SKM-1 treated with dmso at 0.1 percent for 144 hours (cell line): ENCODE measurements around the gene SP6.
A peak's percentile ranks its signal among the peaks of the same experiment; 100 is the strongest.

Source experiments
- DNase-seq: peaks from one replicate; lab custom pipeline; 2025; ENCODE audit not compliant: unreplicated experiment; lab: John Stamatoyannopoulos, UW

Gene SP6

DNA sequence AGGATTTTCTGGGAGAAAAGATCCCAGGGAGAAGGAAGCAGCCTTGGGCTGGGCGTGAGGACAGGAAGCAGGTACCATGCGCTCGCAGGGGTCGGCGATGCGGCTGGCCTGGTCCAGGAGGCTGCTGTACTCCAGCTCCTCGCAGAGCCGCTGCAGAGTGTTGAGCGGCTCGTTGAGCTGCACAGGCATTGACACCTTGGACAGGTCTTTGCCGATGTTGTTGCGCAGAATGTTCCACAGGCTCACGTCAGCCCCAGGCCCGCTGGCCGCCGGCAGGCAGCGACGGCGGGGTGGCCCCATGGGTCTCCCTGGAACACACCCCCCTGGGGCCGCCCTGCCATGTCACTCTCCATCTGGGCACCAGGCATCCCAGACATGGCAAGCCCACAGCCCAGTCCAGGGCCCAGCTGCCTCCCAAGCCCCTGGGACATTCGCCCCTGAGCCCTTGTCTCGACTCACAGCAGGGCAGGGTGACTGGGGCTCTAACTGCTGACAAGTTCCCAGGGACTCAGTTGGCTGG lies 37.4 kb downstream of the SP6 start:
- no peak for DNase-seq

DNA sequence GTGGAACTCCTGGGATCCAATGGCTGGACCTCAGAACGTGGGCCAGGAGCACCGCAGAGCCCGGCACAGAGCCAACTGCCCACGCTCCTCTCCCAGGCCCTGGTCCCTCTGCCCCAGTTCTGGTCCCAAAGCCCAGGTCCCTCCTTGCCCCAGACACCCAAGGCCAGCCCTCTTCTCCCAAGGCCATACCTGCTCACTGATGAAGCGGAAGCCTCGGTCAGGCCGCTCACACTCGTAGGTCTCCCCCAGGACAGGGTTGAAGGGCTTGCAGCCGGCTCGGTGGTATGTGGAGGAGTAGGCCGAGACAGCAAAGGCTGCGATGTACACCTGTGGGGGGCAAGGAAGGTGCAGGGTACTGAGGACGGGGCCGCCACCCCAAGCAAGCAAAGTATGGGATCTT lies 37.9 kb downstream of the SP6 start:
- no peak for DNase-seq

DNA sequence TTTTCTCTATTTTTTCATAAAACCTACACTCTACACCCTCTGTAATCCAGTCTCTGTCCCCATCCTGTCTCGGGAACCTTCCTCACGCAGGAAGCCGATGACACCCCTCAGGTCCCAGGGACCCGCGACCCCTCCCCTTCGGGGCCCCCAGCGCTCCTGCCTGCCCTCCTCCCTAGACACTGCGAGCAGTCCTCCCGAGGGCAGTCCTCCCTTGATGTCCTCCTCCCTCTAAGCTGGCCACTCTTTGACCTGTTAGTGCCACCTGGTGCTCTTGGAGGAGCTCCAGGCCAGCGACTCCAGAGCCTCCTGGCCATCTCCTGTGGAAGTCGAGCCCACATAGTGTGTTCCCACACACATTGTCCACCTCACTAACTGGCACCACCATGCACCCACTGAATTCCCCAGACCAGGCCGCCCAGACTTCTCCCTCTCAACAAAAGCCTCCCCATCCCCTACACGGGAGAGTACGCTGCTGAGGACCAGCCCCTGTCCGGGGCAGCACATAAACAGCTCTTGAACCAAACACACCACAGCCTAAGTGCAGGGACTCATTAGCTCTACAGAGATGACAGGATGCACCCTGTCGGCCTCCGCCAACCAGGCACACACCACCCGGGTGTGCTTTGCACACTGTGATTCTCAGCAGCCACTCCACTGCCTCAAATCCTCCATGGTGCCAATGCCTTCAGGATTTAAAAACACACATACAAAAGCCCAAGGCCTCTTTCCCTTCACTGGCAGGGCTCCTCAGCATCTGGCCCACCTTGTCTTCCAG lies 38.6 kb downstream of the SP6 start:
- DNase-seq = no peak

DNA sequence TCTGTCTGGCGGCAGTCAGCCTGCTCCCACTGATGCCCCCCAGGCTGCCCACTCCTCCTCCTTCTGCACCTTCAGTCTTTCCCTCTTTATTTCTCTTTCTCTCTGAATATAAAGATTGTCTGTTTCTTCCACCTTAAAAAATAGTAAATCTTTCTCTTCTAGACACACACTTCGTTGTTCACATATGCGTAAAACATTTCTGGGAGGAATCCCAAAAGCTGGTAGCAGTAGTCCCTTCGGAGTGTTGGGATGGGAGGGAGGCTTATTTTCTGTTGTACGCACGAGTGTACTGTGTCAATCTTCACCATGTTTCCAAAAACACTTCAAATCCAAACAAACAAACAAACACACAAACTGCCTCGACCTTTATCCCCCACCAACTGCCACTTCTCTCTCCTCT lies 39.3 kb downstream of the SP6 start:
- DNase-seq = no peak

DNA sequence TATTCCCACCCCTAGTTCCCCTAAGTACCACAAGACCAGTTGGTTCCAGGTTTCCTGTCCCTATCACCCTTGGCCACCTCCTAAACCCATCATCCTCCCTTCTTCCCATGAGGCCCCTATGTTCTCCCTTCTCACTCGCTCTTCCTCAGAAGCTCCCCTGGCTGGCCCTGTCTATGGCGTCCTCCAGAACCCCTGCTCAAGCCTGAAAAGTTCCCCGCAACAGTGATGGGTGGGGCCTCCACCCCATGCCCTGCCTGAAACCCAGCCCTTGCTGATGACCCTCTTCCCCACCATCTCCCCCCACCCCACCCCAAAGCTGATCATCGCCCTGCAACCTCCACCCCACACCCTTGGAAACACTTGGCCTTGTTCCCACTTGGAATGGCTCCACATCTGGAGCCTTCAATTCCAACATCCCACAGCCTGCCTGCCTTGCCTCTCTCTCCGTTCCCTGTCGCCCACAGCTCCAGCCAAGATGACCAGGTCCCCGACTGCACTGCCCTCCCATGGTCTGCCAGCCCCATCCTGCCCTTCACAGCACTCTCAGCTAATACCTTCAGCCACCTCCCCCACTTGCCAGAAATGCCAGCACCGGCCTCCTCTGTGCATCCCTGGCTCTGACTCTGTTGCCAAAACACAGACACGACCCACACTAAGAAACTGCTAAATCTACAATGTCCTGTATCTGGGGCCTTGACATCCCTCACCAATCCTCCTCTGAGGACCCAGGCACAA lies 39.9 kb downstream of the SP6 start:
- no peak for DNase-seq

DNA sequence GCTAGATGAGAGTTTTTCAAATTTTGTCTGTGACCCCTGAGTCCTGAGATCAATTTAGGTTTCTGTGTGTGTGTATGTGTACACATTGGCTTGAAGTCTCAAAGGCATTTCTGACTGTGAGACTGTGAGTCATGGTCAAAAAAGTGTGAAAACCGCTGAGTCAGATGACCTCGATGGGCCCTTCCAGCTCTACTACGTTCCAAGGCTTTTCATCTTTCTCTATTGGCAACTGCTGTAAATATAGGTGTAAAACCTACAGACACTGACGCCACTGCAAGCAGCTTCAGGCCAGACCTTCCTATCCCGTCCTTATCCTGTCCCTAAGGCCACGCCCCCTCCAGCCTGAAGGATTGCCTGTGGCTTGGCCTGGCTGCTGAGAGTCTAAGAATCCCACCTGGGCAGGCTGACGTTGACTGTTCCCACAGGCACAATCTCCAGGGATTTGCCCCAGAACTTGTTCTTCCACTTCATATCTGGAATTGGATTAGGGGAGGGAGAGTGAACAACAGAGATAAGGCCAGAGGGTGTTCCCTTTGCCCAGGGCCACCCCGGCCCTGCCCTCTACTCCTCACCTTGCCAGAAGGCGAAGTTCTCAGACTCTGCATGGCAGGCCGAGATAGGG lies 40.7 kb downstream of the SP6 start:
- DNase-seq = no peak

DNA sequence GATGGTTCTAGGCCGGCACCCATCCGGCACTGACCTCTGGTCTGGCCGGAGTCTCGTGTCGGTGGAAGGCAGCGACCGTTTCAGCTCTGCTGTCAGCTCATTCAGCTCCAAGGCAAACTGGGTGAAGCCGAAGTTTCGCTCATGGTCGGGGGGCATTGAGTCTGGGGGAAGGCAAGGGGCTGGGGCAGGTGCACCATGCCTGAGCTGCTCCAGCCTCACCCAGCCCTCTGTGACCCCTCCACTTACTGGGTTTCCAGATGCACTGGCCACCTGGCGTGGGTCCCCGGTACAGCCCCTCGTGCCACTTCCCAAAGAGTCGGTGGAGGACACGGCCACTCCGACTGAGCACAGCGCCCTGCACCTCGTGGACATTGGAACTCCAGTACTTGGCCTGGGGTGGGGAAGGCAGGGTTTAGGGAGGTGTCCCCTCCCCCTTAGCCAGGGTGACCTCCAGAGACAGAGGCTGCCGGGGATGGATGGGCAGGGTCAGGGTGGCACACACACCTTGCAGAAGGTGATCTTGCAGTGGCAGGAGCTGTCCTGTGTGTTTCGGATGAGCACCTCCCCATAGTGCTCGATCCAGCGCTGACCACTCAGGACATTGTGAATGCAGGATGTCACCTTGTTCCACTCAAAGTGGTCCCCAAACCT lies 42.0 kb downstream of the SP6 start:
- DNase-seq = no peak

DNA sequence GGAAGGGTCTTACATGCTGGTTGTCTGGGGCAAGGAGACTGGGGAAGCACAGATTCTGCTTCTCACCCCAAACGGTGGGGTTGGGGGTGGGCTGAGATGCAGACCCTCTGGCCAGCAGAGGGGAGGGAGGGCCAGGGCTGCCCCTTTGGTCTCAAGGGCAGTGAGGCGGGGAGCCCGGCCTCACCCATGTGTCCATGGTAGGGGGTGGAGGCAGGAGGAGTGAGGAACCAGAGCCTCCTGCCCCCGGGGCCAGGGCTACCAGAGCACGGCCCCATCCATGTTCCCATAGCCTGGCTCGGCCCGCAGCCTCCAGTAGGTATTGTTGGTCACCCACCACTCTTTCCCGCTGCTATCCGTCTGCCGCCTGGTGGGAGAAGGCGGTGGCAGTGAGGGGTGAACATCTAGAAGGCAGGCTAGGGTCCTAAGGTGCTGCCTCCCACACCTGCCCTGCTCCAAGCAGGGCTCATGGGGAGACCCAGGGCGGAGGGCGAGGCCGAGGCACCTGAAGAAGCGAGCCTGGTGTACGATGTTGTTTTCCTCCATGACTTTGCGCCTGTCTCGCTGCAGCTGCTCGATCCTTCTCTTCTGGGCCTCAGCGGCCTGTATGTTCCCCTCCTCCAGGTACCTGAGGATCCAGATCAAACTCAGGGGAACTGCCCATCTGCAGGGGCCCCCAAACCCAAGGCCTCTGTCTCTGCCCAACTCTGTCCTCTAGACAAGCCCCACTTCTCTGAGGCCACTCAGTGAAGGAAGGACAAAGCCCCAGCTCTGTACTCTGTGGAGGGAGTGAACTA lies 42.7 kb downstream of the SP6 start:
- DNase-seq = no peak

DNA sequence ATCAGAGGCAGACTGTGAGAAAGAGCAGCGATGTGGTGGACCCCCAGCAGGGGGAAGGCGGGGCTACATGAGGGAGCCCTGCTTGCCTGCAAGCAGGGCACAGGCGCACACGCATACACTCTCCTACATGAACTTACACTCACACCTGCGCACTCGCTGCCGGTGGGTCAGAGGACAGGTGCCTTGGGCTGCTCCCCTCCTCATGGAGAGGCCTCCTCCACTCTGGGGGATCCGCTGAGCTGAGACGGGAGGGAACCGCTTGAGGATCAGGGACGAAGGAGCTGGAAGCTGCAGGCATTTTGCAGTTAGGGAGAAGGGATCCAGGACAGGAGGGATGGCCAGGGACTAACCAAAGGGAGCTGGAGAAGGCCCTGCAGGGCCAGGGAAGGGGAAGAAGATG lies 43.5 kb downstream of the SP6 start:
- DNase-seq = no peak

DNA sequence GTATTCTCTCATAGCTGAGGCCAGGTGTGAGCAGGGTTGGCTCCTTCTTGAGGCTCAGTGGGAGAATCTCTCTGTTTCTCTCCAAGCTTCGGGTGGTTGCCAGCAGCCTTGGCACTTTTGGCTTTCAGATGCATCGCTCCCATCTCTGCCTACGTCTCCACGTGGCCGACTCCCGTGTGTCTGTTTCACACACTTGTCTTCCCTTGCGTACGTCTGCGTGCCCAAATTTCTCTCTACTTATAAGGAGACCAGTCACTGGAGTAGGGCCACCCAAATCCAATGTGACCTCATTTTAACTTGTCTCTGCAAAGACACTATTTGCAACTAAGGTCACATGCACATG lies 44.1 kb downstream of the SP6 start:
- no peak for DNase-seq

DNA sequence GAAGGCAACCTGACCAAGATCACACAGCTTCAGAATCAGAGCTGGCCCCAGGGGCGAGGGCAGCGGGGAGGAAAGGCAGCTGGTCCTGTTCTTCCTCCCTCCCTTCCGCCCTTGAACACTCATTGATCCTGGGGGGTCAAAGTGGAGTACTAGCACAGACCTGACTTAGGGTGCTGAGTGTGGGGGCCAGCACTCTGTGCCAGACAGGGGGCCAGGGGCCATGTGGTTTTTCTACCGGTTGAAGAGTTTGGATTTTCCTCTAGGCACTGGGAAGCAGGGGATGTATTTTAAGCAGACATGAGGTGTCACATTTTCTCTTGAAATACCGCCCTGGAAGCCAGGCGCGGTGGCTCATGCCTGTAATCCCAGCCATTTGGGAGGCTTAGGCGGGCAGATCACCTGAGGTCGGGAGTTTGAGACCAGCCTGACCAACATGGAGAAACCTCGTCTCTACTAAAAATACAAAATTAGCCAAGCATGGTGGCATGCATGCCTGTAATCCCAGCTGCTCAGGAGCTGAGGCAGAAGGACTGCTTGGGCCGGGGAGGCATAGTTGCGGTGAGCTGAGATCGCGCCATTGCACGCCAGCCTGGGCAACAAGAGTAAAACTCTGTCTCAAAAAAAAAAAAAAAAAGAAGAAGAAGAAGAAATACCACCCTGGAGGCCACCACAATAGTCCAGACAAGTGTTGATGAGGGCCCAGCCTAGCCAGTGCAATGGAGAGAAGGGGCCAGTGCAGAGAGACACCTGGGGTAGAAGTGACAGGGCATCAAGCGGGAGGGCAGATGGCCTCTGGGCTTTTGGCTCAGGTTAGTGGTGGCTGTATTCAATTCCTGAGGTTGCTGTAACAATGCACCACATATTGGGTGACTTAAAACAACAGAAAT lies 44.7 kb downstream of the SP6 start:
- no peak for DNase-seq

DNA sequence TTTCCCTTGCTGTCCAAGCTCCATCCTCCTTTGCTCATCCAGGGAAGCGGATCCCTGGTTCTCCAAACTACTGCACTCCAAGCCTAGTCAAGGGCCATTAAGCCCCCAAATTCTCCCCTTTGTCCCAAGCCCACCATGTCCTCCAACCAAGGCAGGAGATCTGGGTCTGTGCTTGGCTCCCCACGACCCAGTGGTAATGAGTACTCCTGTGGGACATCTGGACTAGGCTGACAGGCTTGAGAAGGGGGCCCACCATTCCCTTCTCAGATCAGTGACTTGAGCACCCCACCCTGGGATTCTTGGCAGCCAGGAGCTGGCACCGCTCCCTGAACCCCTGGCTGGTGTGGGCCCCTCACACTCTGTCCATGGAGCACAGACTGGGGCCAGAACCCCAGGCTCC lies 46.5 kb downstream of the SP6 start:
- DNase-seq = no peak

DNA sequence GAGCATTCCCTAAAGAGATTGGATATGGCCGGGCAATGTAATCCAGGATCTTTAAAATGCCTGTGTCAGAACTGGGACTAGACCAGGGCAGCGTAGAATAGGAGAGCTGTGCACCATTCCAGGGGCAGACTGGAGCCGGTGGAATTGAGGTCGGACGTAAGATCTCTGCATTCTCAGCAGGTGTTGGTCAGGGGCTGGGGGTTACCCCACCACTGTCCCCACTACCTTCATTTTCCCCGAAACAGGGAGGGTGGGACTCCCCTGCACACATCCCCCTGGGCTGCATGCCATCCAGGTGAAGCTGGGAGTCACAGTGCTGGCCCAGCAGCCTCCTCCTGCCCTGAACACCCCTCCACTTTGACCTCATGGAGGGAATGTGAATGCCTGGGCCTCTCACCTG lies 47.2 kb downstream of the SP6 start:
- no peak for DNase-seq

DNA sequence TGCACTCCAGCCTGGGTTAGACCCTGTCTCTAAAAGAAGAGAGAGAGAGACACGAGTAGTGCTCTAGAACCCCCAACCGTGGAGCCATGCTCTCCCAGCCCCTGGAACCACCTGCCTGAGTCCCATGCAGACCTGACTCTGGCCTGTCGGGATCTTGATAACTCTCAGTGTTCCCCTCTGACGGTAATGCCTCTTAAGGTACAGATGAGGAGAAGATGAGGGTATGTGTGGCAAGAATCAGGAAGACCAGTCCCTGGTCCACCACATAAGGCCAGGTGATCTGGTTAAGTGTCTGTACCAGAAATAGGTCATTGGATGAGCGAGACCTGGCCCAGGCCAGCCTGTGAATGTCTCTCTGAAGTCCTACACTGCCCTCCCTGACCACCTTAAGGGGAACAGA lies 47.8 kb downstream of the SP6 start:
- no peak for DNase-seq

DNA sequence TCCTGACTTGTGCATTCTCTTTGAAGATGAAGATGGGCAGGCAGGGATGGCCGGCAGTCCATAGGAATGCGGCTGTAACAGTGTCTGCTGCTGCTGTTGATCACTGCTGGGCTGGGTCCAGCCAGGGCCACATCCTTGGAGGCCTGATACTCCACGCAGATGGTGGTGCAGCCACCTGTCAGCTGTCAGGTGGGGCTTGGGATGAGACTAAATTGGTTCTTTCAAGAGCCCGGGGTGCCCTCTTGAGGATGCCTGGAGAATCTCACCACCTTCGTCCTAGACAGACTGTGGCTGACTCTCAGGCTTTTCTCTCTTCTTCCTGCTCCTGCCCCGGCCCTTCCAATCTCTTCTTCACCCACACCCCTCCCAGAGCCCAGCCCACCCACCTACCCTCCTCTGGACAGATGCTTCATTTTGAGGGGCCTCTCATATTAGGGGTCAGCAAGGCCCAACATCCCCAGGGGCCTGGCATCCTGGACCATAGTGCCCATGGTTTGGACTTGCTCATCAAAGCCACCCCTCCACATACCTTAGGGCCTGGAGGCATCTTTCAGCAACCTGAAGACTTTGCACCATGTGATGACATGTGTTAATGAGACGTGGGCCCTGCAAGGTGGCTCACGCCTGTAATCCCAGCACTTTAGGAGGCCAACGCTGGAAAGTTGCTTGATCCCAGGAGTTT lies 48.5 kb downstream of the SP6 start:
- DNase-seq = peak; percentile 55

DNA sequence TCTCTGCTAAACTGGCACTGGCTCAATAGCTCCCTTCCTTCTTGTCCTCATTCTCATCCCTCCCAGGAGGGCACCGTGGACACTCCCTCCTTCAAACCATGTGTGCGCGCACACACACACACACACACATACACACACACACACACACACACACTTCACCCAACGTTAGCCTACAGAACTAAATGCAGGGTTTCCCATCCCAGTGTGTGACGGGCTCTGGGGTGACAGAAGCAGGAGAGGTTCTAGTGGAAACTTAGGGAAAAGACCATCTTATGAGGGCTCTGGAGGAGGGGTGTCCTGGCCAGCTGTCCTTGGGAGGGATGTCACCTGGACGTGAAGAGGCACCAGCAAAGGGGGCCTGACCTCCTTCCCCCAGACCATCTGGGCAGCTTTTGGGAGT lies 49.1 kb downstream of the SP6 start:
- no peak for DNase-seq

DNA sequence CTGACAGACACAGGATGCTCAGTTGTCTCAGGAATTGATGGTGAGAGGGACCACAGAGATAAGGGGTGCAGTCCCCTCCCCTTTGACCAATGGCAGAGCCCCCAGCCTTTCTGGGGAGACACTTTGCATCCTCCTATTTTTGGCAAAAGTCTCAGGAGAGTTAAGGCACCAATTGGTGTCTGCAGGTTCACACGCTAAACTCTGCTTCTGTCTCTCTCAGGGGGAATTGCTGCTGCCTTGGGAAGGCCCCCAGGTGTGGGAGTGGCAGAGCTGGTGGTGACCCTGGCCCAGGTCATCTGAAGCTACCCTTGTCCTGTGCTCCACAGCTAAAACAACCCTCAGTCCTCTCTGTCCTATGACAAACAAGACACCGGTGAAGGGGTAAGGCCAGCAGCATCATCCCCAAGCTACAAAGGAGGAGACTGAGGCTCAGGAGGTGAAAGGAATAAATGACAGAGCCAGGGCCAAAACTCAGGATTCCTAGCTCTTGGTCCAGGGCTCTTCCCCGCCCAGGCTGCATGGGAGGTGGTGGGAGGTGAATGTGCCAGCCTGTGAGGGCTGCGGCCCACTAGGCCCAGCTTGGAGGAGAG lies 49.7 kb downstream of the SP6 start:
- no peak for DNase-seq

DNA sequence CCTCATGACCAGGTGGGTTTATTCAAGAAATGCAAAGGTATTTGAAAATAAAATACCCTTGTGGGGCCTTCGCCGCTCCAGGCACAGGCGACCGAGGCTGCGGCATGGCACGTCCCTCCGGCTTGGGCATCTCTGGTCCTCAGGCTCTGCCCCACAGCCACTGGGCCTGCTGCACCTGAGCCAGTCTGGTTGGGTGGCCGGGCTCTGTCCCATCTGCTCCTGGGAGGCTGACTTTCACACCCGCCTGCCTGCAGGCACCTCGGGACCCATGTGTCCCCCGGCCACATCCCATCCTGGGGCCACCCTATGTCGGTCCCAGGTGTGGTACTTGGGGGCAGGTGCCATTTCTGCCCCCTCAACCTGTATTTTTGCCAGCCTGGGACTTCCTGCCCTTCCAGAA lies 50.3 kb downstream of the SP6 start:
- no peak for DNase-seq

DNA sequence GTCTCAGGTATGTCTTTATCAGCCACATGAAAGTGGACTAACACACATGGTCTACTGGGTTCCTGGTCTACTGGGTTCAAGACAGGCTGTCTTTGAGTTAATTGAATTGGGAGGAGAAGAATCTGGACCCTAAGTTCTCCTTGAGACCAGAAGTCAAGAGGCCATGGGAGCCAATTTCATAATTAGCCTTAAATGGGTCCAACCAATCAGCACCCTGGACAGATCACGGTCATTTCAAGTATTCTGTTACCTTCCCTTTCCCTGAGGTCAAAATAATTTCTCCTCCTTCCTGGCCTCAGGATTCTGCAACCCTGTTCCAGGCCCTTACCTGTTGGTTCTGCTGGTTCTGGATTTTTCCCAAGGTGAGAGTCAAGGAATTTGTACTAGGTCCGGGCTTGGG lies 53.2 kb downstream of the SP6 start:
- no peak for DNase-seq
